Panc1 (cell line): ENCODE data around the gene OSER1. TPM values are rescaled to one million over a fixed set of nuclear protein-coding genes. Genes with fewer than 3 reads are reported as not detected.

Source experiments
- ATAC-seq: fragments of 200-7000 bp; cut with Tn5 transposase; 2 replicates; pipeline ENCODE4 v1.9.1; 2020; ENCODE audit warnings: mild to moderate bottlenecking, moderate library complexity
- BruUV-seq: library from RNA; stranded (reverse); fragments of 400-500 nt; replicated peaks from 2 replicates; lab custom pipeline; 2021; lab: Mats Ljungman, UMichigan
- CTCF ChIA-PET: fragments of 300-600 bp; sonication (Branson Sonifier 250); formaldehyde crosslinking; loops from one replicate; lab custom pipeline; 2022; ENCODE audit warnings: antibody characterized with exemption; lab: Charles Lee
- POLR2A ChIA-PET: fragments of 300-600 bp; sonication (Branson Sonifier 250); formaldehyde crosslinking; loops from one replicate; lab custom pipeline; 2022; ENCODE audit warnings: antibody characterized with exemption; lab: Charles Lee
- DNase-seq: peaks from one replicate; pipeline ENCODE4 v3.0.0-alpha.2; 2010; ENCODE audit warnings: low read depth, low spot score
- H3K27ac ChIP-seq: 2 replicates; pipeline ENCODE4 v1.5.1; 2011; ENCODE audit warnings: mild to moderate bottlenecking, low read length, inconsistent platforms
- H3K27me3 ChIP-seq: fragments of 200-500 bp; sonication (Bioruptor generic); 2 replicates; pipeline ENCODE4 v1.6.0; 2014; ENCODE audit warnings: low read length, inconsistent platforms; ENCODE audit not compliant: control insufficient read depth, insufficient read depth
- H3K36me3 ChIP-seq: fragments of 200-500 bp; sonication (Bioruptor generic); 2 replicates; pipeline ENCODE4 v1.5.1; 2014; ENCODE audit warnings: inconsistent platforms, mild to moderate bottlenecking, low read length, moderate library complexity; ENCODE audit not compliant: control insufficient read depth, insufficient read depth
- H3K4me1 ChIP-seq: 2 replicates; pipeline ENCODE4 v1.5.1; 2011; ENCODE audit warnings: inconsistent platforms, mild to moderate bottlenecking, low read length, moderate library complexity; ENCODE audit not compliant: control insufficient read depth, insufficient read depth
- H3K4me3 ChIP-seq, 2 experiments: 2 replicates each; pipeline ENCODE4 v1.5.1; 2011 to 2012; ENCODE audit warnings: low read depth in 2 of 2, low read length in 2 of 2, mild to moderate bottlenecking in 2 of 2, inconsistent platforms in 1 of 2, moderate library complexity in 1 of 2
- H3K9me3 ChIP-seq: fragments of 200-500 bp; sonication (Bioruptor generic); 2 replicates; pipeline ENCODE4 v1.5.1; 2014; ENCODE audit warnings: low read depth, mild to moderate bottlenecking, inconsistent platforms, low read length, moderate library complexity; ENCODE audit not compliant: control insufficient read depth, insufficient read depth
- POLR2AphosphoS5 ChIP-seq: IDR thresholded peaks from 2 replicates; pipeline ENCODE4 v1.6.1; 2012; ENCODE audit warnings: mild to moderate bottlenecking, low read depth, low read length, moderate library complexity
- SIN3A ChIP-seq: IDR thresholded peaks from 2 replicates; pipeline ENCODE4 v1.6.1; 2012; ENCODE audit warnings: low read depth, mild to moderate bottlenecking, low read length, moderate library complexity, borderline replicate concordance; ENCODE audit not compliant: insufficient read depth
- TCF7L2 ChIP-seq: IDR thresholded peaks from 2 replicates; pipeline ENCODE4 v1.6.1; 2011; ENCODE audit warnings: mild to moderate bottlenecking, low read depth, low read length, inconsistent platforms
- in situ Hi-C: cut with HindIII; loops from 2 replicates; pipeline ENCODE4 v1.10.0; 2016; ENCODE audit warnings: low sequenced_read_pairs, low pct_unique_long_range_greater_than_20kb
- intact Hi-C: fragments of 100-400 bp; cut with micrococcal nuclease; formaldehyde crosslinking; loops from one replicate; pipeline ENCODE4 v1.10.0; 2022; ENCODE audit not compliant: unreplicated experiment
- total RNA-seq: library from RNA; stranded (reverse); gene quantifications from one replicate; pipeline ENCODE4 v1.2.1, GENCODE V29; 2021; ENCODE audit not compliant: unreplicated experiment
- TF ChIP-seq, protein P1 (sequence below), 2 experiments: IDR thresholded peaks; 2 replicates each; pipeline ENCODE4 v1.6.1; 2011 to 2012; ENCODE audit warnings: low read depth in 2 of 2, control low read depth in 1 of 2, low read length in 1 of 2, mild to moderate bottlenecking in 1 of 2, moderate library complexity in 1 of 2; ENCODE audit not compliant: insufficient read depth in 1 of 2
- TF ChIP-seq, protein P2 (sequence below): fragments of 450-650 bp; IDR thresholded peaks from 2 replicates; pipeline ENCODE4 v1.5.1; 2017; ENCODE audit warnings: mild to moderate bottlenecking

OSER1 gene
- total RNA-seq, 1 experiment from 2014 or later, result 37.8 TPM

DNA sequence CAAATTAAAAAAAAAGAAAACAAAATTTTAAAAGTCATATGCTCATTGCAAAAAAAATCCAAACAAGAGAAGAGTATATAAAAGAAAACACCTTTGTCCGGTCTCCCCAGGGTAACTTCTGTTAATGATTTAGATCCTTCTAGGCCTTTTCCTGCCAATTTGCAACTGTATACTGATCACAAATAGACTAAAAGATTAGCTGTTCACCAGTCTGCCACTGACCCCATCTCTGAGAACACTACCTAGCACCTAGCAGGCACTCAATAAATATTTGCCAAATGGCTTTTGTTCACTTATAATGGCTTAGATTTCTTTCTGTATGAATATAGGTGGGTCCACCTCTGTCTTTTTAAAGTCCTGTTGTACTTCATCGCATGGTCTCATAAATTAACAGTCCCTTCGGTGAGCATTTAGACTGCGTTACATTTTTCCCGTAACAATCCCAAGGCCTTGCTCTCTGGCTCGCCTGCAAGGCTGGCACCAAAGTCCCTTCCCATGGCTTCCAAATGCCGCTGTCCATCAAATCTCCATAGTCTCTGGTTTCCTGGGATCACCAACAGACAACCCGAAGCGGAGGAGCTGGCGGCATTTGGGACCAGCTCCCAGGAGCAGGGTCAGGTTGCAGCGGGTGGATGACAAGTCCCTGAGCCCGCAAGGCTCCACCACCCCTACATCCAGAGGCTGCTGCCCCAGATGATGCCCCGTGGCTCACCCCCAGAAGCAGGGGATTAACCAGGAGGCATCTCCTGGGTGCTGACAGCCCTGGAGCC lies 35.4 kb downstream of the OSER1 start:
- H3K27me3 ChIP-seq, result no peaks in the 10 kb centered on the region
- TF ChIP-seq, protein P1, sequence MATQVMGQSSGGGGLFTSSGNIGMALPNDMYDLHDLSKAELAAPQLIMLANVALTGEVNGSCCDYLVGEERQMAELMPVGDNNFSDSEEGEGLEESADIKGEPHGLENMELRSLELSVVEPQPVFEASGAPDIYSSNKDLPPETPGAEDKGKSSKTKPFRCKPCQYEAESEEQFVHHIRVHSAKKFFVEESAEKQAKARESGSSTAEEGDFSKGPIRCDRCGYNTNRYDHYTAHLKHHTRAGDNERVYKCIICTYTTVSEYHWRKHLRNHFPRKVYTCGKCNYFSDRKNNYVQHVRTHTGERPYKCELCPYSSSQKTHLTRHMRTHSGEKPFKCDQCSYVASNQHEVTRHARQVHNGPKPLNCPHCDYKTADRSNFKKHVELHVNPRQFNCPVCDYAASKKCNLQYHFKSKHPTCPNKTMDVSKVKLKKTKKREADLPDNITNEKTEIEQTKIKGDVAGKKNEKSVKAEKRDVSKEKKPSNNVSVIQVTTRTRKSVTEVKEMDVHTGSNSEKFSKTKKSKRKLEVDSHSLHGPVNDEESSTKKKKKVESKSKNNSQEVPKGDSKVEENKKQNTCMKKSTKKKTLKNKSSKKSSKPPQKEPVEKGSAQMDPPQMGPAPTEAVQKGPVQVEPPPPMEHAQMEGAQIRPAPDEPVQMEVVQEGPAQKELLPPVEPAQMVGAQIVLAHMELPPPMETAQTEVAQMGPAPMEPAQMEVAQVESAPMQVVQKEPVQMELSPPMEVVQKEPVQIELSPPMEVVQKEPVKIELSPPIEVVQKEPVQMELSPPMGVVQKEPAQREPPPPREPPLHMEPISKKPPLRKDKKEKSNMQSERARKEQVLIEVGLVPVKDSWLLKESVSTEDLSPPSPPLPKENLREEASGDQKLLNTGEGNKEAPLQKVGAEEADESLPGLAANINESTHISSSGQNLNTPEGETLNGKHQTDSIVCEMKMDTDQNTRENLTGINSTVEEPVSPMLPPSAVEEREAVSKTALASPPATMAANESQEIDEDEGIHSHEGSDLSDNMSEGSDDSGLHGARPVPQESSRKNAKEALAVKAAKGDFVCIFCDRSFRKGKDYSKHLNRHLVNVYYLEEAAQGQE (IDR thresholded peaks at IDR 0.05; ENCODE audit: insufficient read depth in 1 of 2, low read depth in 2 of 2, low read length in 1 of 2), result no peak
- TF ChIP-seq POLR2AphosphoS5 (no peak), SIN3A (no peak), TCF7L2 (no peak)
- TF ChIP-seq, protein P2, sequence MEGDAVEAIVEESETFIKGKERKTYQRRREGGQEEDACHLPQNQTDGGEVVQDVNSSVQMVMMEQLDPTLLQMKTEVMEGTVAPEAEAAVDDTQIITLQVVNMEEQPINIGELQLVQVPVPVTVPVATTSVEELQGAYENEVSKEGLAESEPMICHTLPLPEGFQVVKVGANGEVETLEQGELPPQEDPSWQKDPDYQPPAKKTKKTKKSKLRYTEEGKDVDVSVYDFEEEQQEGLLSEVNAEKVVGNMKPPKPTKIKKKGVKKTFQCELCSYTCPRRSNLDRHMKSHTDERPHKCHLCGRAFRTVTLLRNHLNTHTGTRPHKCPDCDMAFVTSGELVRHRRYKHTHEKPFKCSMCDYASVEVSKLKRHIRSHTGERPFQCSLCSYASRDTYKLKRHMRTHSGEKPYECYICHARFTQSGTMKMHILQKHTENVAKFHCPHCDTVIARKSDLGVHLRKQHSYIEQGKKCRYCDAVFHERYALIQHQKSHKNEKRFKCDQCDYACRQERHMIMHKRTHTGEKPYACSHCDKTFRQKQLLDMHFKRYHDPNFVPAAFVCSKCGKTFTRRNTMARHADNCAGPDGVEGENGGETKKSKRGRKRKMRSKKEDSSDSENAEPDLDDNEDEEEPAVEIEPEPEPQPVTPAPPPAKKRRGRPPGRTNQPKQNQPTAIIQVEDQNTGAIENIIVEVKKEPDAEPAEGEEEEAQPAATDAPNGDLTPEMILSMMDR, result no peak
- in situ Hi-C loops (no loop called here), intact Hi-C loops (no loop called here)
- no peaks in the 10 kb centered on the region for H3K36me3 ChIP-seq
- H3K4me1 ChIP-seq, result no peaks in the 10 kb centered on the region
- no peak overlapping the region for H3K4me3 ChIP-seq
- no TSS peak for BruUV-seq
- DNase-seq (no peak), ATAC-seq (no peak)
- no peaks in the 10 kb centered on the region for H3K9me3 ChIP-seq
- no peak overlapping the region for H3K27ac ChIP-seq
- ChIA-PET CTCF (no interaction called here), POLR2A (interaction anchor here (0.6 kb wide), 1 partner anchor 37 kb away, joined by 4 read pairs; no protein-coding TSS in a partner anchor)

DNA sequence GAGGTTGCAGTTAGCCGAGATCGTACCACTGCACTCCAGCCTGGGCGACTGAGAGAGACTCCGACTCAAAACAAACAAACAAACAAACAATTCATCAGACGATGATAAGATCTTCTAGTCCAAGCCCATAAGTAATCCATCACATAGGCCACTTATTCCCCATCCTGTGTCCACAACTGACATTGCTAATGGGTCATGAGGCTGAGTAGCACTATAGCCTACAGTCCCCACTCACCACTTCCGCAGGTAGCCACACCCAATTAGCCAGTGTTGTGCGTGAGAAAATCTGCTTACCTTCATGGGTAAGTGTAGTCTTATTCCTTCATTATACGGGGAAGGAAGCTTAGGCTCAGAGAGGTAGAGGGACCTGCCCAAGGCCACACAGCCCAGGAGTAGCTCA lies 36.7 kb downstream of the OSER1 start:
- Histone ChIP-seq H3K36me3 (no peaks in the 10 kb centered on the region), H3K27me3 (no peaks in the 10 kb centered on the region), H3K27ac (no peak overlapping the region), H3K4me3 (no peak overlapping the region), H3K9me3 (no peaks in the 10 kb centered on the region), H3K4me1 (no peaks in the 10 kb centered on the region)
- intact Hi-C loops, result no loop called here
- in situ Hi-C loops, result no loop called here
- DNase-seq, result no peak
- ChIA-PET CTCF (no interaction called here), POLR2A (interaction anchor here (0.6 kb wide), 1 partner anchor 103 kb away, joined by 3 read pairs; no protein-coding TSS in a partner anchor)
- no TSS peak for BruUV-seq
- TF ChIP-seq, protein P1 (IDR thresholded peaks at IDR 0.05; ENCODE audit: insufficient read depth in 1 of 2, low read depth in 2 of 2, low read length in 1 of 2), result no peak
- no peak for TF ChIP-seq POLR2AphosphoS5
- TF ChIP-seq SIN3A, result no peak
- no peak for TF ChIP-seq TCF7L2
- TF ChIP-seq, protein P2, result no peak
- ATAC-seq, result no peak
